Lower leg skin (tissue), 3 donors: ENCODE results near the gene CDH13.

Experiments
- CTCF ChIP-seq, 3 donors: fragments of 450-650 bp; IDR thresholded peaks; one replicate each; pipeline ENCODE4 v1.5.1; 2016; ENCODE audit warnings: antibody characterized with exemption in 3 of 3, mild to moderate bottlenecking in 3 of 3, moderate library complexity in 2 of 3
- POLR2A ChIP-seq, 2 donors: fragments of 450-650 bp; IDR thresholded peaks; one replicate each; pipeline ENCODE4 v1.6.1; 2016 to 2017; ENCODE audit warnings: antibody characterized with exemption in 2 of 2, mild to moderate bottlenecking in 1 of 2, moderate library complexity in 1 of 2

GRCh38 chr16:82845116-82845515, 218.3 kb downstream of the CDH13 start:
- TF ChIP-seq CTCF (IDR thresholded peaks at IDR 0.05) (no peak), POLR2A (IDR thresholded peaks at IDR 0.05) (no peak)
